CD8-positive, alpha-beta memory T cell (primary cell): ENCODE measurements around the gene IER3. TPM values are rescaled to one million over a fixed set of nuclear protein-coding genes. Genes with fewer than 3 reads are reported as not detected.

Experiments used
- CTCF ChIA-PET: fragments of 350-600 bp; sonication (Branson Sonifier 250); formaldehyde crosslinking; loops from one replicate; lab custom pipeline; 2021; ENCODE audit warnings: antibody characterized with exemption; lab: Charles Lee
- POLR2A ChIA-PET: fragments of 350-600 bp; sonication (Branson Sonifier 250); formaldehyde crosslinking; loops from one replicate; lab custom pipeline; 2021; ENCODE audit warnings: antibody characterized with exemption; lab: Charles Lee
- DNase-seq, 5 donors: peaks; one replicate each; pipeline versions ENCODE4 v3.0.0 to v3.0.0-alpha.2; 2020 to 2022; ENCODE audit warnings: mixed read lengths in 1 of 5
- H3K27ac ChIP-seq: one replicate; pipeline ENCODE4 v1.7.0; 2013; ENCODE audit warnings: low read depth, mild to moderate bottlenecking, low read length, moderate library complexity
- H3K27me3 ChIP-seq: 2 replicates; pipeline ENCODE4 v1.7.0; 2013; ENCODE audit warnings: low read length, mild to moderate bottlenecking; ENCODE audit not compliant: insufficient read depth, poor library complexity, severe bottlenecking
- H3K36me3 ChIP-seq: 2 replicates; pipeline ENCODE4 v1.7.0; 2013; ENCODE audit warnings: mild to moderate bottlenecking, low read length, moderate library complexity; ENCODE audit not compliant: insufficient read depth
- H3K4me1 ChIP-seq: 2 replicates; pipeline ENCODE4 v1.7.0; 2013; ENCODE audit warnings: mild to moderate bottlenecking, low read length, moderate library complexity; ENCODE audit not compliant: insufficient read depth
- H3K4me3 ChIP-seq: 2 replicates; pipeline ENCODE4 v1.7.0; 2013; ENCODE audit warnings: mild to moderate bottlenecking, low read length
- H3K9me3 ChIP-seq: 2 replicates; pipeline ENCODE4 v1.7.0; 2013; ENCODE audit warnings: mild to moderate bottlenecking, low read length
- H3K27ac Mint-ChIP-seq, 8 donors: one replicate each; pipeline ENCODE4 v1.8.0; 2020 to 2021; ENCODE audit warnings: mixed read lengths in 8 of 8, mild to moderate bottlenecking in 6 of 8, inconsistent platforms in 3 of 8, moderate library complexity in 3 of 8
- H3K27me3 Mint-ChIP-seq, 2 donors: one replicate each; pipeline ENCODE4 v1.8.0; 2020 to 2021; ENCODE audit warnings: mixed read lengths in 2 of 2, mild to moderate bottlenecking in 1 of 2, moderate library complexity in 1 of 2
- H3K36me3 Mint-ChIP-seq, 3 donors: one replicate each; pipeline ENCODE4 v1.8.0; 2020 to 2021; ENCODE audit warnings: mixed read lengths in 3 of 3, inconsistent platforms in 1 of 3, mild to moderate bottlenecking in 1 of 3
- H3K4me1 Mint-ChIP-seq, 3 donors: one replicate each; pipeline ENCODE4 v1.8.0; 2020 to 2021; ENCODE audit warnings: mixed read lengths in 3 of 3, inconsistent platforms in 1 of 3, mild to moderate bottlenecking in 1 of 3
- H3K4me3 Mint-ChIP-seq, 7 donors: one replicate each; pipeline ENCODE4 v1.8.0; 2020 to 2021; ENCODE audit warnings: mixed read lengths in 7 of 7, mild to moderate bottlenecking in 6 of 7, moderate library complexity in 4 of 7, inconsistent platforms in 2 of 7
- H3K9me3 Mint-ChIP-seq, 5 donors: one replicate each; pipeline ENCODE4 v1.8.0; 2020 to 2022; ENCODE audit warnings: mixed read lengths in 5 of 5, mild to moderate bottlenecking in 3 of 5, moderate library complexity in 2 of 5, inconsistent platforms in 1 of 5
- polyA plus RNA-seq: library from polyadenylated mRNA; unstranded; fragments of 300-500 nt; fragmentation: Illumina TruSeq; gene quantifications from one replicate; pipeline ENCODE4 v1.2.3, GENCODE V29; 2021
- total RNA-seq, 2 experiments: library from RNA; stranded (reverse); gene quantifications; one replicate each; pipeline ENCODE4 v1.2.3, GENCODE V29; 2021

IER3 gene
- total and polyA plus RNA-seq, 3 experiments from 2014 or later = 0.58 to 294 (median 267) TPM

- H3K9me3 ChIP-seq = no peaks in the 10 kb centered on the region
- CTCF ChIA-PET = interaction anchor here (1.5 to 5.0 kb wide), 3 partner anchors 12 to 25 kb away, joined by 3 to 21 read pairs (median 3); partner anchors contain the start of gene NRM
- POLR2A ChIA-PET = no interaction called here
- Mint-ChIP-seq H3K36me3 (peaks cover 19 to 67% (median 24%) of the 10 kb centered on the region in 3 donors), H3K9me3 (no peaks in the 10 kb centered on the region), H3K4me3 (no peak overlapping the region), H3K27me3 (no peaks in the 10 kb centered on the region), H3K27ac (peak overlapping the region in 1 of 8 donors; percentile 86), H3K4me1 (no peaks in the 10 kb centered on the region)
- H3K27ac ChIP-seq = no peak overlapping the region
- H3K36me3 ChIP-seq = peaks cover 10% of the 10 kb centered on the region
- no peaks in the 10 kb centered on the region for H3K27me3 ChIP-seq
- no peaks in the 10 kb centered on the region for H3K4me1 ChIP-seq
- H3K4me3 ChIP-seq = no peak overlapping the region
- DNase-seq = no peak
Observed at GRCh38 chr6:30703011-30703410, 41.3 kb downstream of the IER3 start.

- Mint-ChIP-seq H3K9me3 (no peaks in the 10 kb centered on the region), H3K27ac (peak overlapping the region in 1 of 8 donors; percentile 42), H3K27me3 (no peaks in the 10 kb centered on the region), H3K4me1 (no peaks in the 10 kb centered on the region), H3K36me3 (peaks cover 16 to 46% (median 19%) of the 10 kb centered on the region in 3 donors), H3K4me3 (no peak overlapping the region)
- H3K27me3 ChIP-seq = no peaks in the 10 kb centered on the region
- peaks cover 5% of the 10 kb centered on the region for H3K36me3 ChIP-seq
- no peak for DNase-seq
- H3K9me3 ChIP-seq = no peaks in the 10 kb centered on the region
- H3K4me1 ChIP-seq = no peaks in the 10 kb centered on the region
- H3K4me3 ChIP-seq = no peak overlapping the region
- H3K27ac ChIP-seq = no peak overlapping the region
- POLR2A ChIA-PET = no interaction called here
- CTCF ChIA-PET = interaction anchor here (1.3 kb wide), 1 partner anchor 11 kb away, joined by 4 read pairs; no protein-coding TSS in a partner anchor
Observed at GRCh38 chr6:30700340-30700739, 44.0 kb downstream of the IER3 start.

- Mint-ChIP-seq H3K27ac (no peak overlapping the region), H3K9me3 (no peaks in the 10 kb centered on the region), H3K36me3 (peaks cover 0 to 13% (median 2%) of the 10 kb centered on the region in 3 donors), H3K4me3 (no peak overlapping the region), H3K27me3 (no peaks in the 10 kb centered on the region), H3K4me1 (peaks cover 3 to 7% (median 3%) of the 10 kb centered on the region in 3 donors)
- Histone ChIP-seq H3K36me3 (peaks cover 3% of the 10 kb centered on the region), H3K4me1 (peaks cover under 1% of the 10 kb centered on the region), H3K27me3 (no peaks in the 10 kb centered on the region), H3K4me3 (no peak overlapping the region), H3K9me3 (no peaks in the 10 kb centered on the region), H3K27ac (no peak overlapping the region)
- ChIA-PET POLR2A (no interaction called here), CTCF (interaction anchor here (1.4 to 1.6 kb wide), 2 partner anchors 8 to 34 kb away, joined by 3 to 6 read pairs; no protein-coding TSS in a partner anchor)
- DNase-seq = no peak
Observed at GRCh38 chr6:30696432-30696831, 47.9 kb downstream of the IER3 start.

Other genes starting within 250 kb of the IER3 start
- 100 to 1,000 TPM; 100 to 102 TPM for gene GNL1, start 188.1 kb downstream of the IER3 start, total RNA-seq
- 49.8 TPM for gene GNL1, start 188.1 kb downstream of the IER3 start, polyA plus RNA-seq
- gene PRR3, start 187.3 kb downstream of the IER3 start, total RNA-seq = 10 to 100 TPM; 28.2 to 28.9 TPM
- gene PRR3, start 187.3 kb downstream of the IER3 start, polyA plus RNA-seq = 8.9 TPM
- 100 to 1,000 TPM; 127 to 133 TPM for gene ABCF1, start 173.1 kb downstream of the IER3 start, total RNA-seq
- 54.0 TPM for gene ABCF1, start 173.1 kb downstream of the IER3 start, polyA plus RNA-seq
- 100 to 1,000 TPM; 115 to 117 TPM for gene PPP1R10, start 127.3 kb downstream of the IER3 start, total RNA-seq
- gene PPP1R10, start 127.3 kb downstream of the IER3 start, polyA plus RNA-seq = 27.3 TPM
- 100 to 1,000 TPM; 102 to 103 TPM for gene MRPS18B, start 126.7 kb downstream of the IER3 start, total RNA-seq
- 113 TPM for gene MRPS18B, start 126.7 kb downstream of the IER3 start, polyA plus RNA-seq
- gene ATAT1, start 117.7 kb downstream of the IER3 start, total RNA-seq = 10 to 100 TPM; 10.5 to 10.7 TPM
- 1.5 TPM for gene ATAT1, start 117.7 kb downstream of the IER3 start, polyA plus RNA-seq
- gene C6orf136, start 97.4 kb downstream of the IER3 start, total RNA-seq = 10 to 100 TPM; 35.9 to 42.2 TPM
- gene C6orf136, start 97.4 kb downstream of the IER3 start, polyA plus RNA-seq = 11.8 TPM
- gene DHX16, start 71.5 kb downstream of the IER3 start, total RNA-seq = 10 to 100 TPM; 47.5 to 49.1 TPM
- gene DHX16, start 71.5 kb downstream of the IER3 start, polyA plus RNA-seq = 31.0 TPM
- gene PPP1R18, start 57.9 kb downstream of the IER3 start, total RNA-seq = 100 to 1,000 TPM; 149 to 153 TPM
- 166 TPM for gene PPP1R18, start 57.9 kb downstream of the IER3 start, polyA plus RNA-seq
- gene NRM, start 53.6 kb downstream of the IER3 start, total RNA-seq = 10 to 100 TPM; 28.1 to 29.2 TPM
- 11.7 TPM for gene NRM, start 53.6 kb downstream of the IER3 start, polyA plus RNA-seq
- 10 to 100 TPM; 59.4 to 71.1 TPM for gene MDC1, start 27.3 kb downstream of the IER3 start, total RNA-seq
- gene MDC1, start 27.3 kb downstream of the IER3 start, polyA plus RNA-seq = 6.4 TPM
- 1,000 to 10,000 TPM; 1,610 to 1,639 TPM for gene TUBB, start 24.2 kb downstream of the IER3 start, total RNA-seq
- gene TUBB, start 24.2 kb downstream of the IER3 start, polyA plus RNA-seq = 136 TPM
- 100 to 1,000 TPM; 154 to 155 TPM for gene FLOT1, start 1.9 kb downstream of the IER3 start, total RNA-seq
- gene FLOT1, start 1.9 kb downstream of the IER3 start, polyA plus RNA-seq = 104 TPM
- 10 to 100 TPM; 10.1 to 10.5 TPM for gene DDR1, start 140.0 kb upstream of the IER3 start, total RNA-seq
- gene DDR1, start 140.0 kb upstream of the IER3 start, polyA plus RNA-seq = 1.2 TPM
- 10 to 100 TPM; 48.2 to 55.3 TPM for gene GTF2H4, start 163.7 kb upstream of the IER3 start, total RNA-seq
- gene GTF2H4, start 163.7 kb upstream of the IER3 start, polyA plus RNA-seq = 7.5 TPM
- gene VARS2, start 169.7 kb upstream of the IER3 start, total RNA-seq = 10 to 100 TPM; 82.4 to 86.0 TPM
- 16.2 TPM for gene VARS2, start 169.7 kb upstream of the IER3 start, polyA plus RNA-seq
- not detected for gene SFTA2, start 187.6 kb upstream of the IER3 start, total RNA-seq
- not detected for gene SFTA2, start 187.6 kb upstream of the IER3 start, polyA plus RNA-seq
- gene MUCL3, start 196.4 kb upstream of the IER3 start, total RNA-seq = not detected
- not detected for gene MUCL3, start 196.4 kb upstream of the IER3 start, polyA plus RNA-seq
- not detected for gene MUC21, start 239.2 kb upstream of the IER3 start, total RNA-seq
- gene MUC21, start 239.2 kb upstream of the IER3 start, polyA plus RNA-seq = not detected